Loucy (cell line): ENCODE results near the gene FAT1.

Experiments
- EZH2phosphoT487 ChIP-seq: fragments of 200-600 bp; IDR thresholded peaks from 2 replicates; pipeline ENCODE4 v1.6.1; 2018; ENCODE audit warnings: antibody characterized with exemption, mild to moderate bottlenecking, moderate library complexity, borderline replicate concordance
- TF ChIP-seq, protein P1 (sequence below): fragments of 200-600 bp; sonication (generic); conservative IDR thresholded peaks from 2 replicates; pipeline ENCODE4 v1.5.1; 2014; ENCODE audit warnings: mild to moderate bottlenecking, antibody characterized with exemption, low read length

GRCh38 chr4:186714006-186714675, 9.5 kb downstream of the FAT1 start:
- TF ChIP-seq, protein P1, sequence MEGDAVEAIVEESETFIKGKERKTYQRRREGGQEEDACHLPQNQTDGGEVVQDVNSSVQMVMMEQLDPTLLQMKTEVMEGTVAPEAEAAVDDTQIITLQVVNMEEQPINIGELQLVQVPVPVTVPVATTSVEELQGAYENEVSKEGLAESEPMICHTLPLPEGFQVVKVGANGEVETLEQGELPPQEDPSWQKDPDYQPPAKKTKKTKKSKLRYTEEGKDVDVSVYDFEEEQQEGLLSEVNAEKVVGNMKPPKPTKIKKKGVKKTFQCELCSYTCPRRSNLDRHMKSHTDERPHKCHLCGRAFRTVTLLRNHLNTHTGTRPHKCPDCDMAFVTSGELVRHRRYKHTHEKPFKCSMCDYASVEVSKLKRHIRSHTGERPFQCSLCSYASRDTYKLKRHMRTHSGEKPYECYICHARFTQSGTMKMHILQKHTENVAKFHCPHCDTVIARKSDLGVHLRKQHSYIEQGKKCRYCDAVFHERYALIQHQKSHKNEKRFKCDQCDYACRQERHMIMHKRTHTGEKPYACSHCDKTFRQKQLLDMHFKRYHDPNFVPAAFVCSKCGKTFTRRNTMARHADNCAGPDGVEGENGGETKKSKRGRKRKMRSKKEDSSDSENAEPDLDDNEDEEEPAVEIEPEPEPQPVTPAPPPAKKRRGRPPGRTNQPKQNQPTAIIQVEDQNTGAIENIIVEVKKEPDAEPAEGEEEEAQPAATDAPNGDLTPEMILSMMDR = no peak
- no peak for TF ChIP-seq EZH2phosphoT487
